NCI-H2227 (cell line): ENCODE data around the gene FOXK1.
"Not testable (repeated sequence)": the region's sequence is repeated elsewhere in the genome, so short reads cannot be mapped to it uniquely, and the experiment has no call there.

ENCODE experiments used
- DNase-seq: peaks from one replicate; lab custom pipeline; 2025; ENCODE audit not compliant: unreplicated experiment; lab: John Stamatoyannopoulos, UW

Gene FOXK1

GRCh38 chr7:4797858-4798705 is 116.0 kb downstream of the FOXK1 start:
- DNase-seq, result no peak

- no peak for DNase-seq
Measured at GRCh38 chr7:4798706-4799235, 116.7 kb downstream of the FOXK1 start.

GRCh38 chr7:4799508-4800268 is 117.6 kb downstream of the FOXK1 start:
- no peak for DNase-seq

- DNase-seq, result no peak
Measured at GRCh38 chr7:4800487-4800886, 118.4 kb downstream of the FOXK1 start.

- no peak for DNase-seq
Measured at GRCh38 chr7:4800926-4801838, 119.1 kb downstream of the FOXK1 start.

- no peak for DNase-seq
Measured at GRCh38 chr7:4801839-4802231, 119.7 kb downstream of the FOXK1 start.

GRCh38 chr7:4802577-4802976 is 120.5 kb downstream of the FOXK1 start:
- DNase-seq, result not testable (repeated sequence)

- no peak for DNase-seq
Measured at GRCh38 chr7:4803397-4804241, 121.5 kb downstream of the FOXK1 start.

- DNase-seq, result no peak
Measured at GRCh38 chr7:4805110-4805983, 123.3 kb downstream of the FOXK1 start.

- no peak for DNase-seq
Measured at GRCh38 chr7:4805984-4806300, 123.8 kb downstream of the FOXK1 start.

- DNase-seq, result no peak
Measured at GRCh38 chr7:4806983-4807597, 125.0 kb downstream of the FOXK1 start.

GRCh38 chr7:4807598-4808016 is 125.5 kb downstream of the FOXK1 start:
- DNase-seq, result no peak

- DNase-seq, result no peak
Measured at GRCh38 chr7:4808026-4808425, 125.9 kb downstream of the FOXK1 start.

- DNase-seq, result no peak
Measured at GRCh38 chr7:4808565-4808964, 126.5 kb downstream of the FOXK1 start.

- DNase-seq, result no peak
Measured at GRCh38 chr7:4809091-4809591, 127.0 kb downstream of the FOXK1 start.

- no peak for DNase-seq
Measured at GRCh38 chr7:4809666-4810065, 127.6 kb downstream of the FOXK1 start.

GRCh38 chr7:4814433-4814832 is 132.3 kb downstream of the FOXK1 start:
- no peak for DNase-seq

GRCh38 chr7:4815121-4815520 is 133.0 kb downstream of the FOXK1 start:
- DNase-seq, result no peak
